ENCODE results near the gene AGER.

The AGER gene

DNA sequence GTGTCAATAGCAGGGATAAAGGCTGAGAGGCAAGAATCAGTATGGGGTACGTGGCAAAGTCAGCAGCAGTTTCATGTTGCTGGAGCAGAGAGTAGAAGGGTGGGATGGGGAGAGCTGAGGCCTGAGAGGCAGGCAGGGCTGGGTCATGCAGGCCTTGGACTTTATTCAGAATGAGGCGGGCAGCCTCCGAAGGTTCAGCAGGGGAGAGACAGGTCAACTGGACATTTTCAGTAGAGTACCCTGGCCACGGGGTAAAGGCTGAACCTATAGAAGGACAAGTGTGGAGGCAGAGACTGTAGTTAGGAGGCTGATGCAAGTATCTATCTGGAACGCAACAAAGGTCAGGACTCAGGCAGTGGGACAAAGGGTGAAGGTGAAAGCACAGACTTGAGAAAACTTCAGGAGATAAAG is 26.1 kb upstream of the AGER start:
- TF ChIP-seq ZFX (IDR thresholded peaks at IDR 0.05) (no peak), CTCF (conservative IDR thresholded peaks at IDR 0.05) (no peak)
- no peak overlapping the region for H3K27ac ChIP-seq

DNA sequence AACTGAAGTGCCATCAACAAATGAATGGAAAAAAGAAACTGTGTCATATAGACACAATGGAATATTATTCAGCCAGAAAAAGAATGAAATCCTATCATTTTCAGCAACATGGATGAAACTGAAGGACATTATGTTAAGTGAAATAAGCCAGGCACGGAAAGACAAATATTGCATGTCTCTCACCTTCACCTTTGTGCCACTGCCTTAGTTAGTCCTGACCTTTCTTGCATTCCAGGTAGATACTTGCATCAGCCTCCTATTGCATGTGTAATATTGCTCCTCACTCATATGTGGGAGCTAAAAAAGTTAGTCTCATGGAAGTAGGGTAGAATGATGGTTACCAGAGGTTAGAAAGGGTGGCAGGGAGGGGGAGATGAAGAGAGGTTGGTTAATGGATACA is 24.9 kb upstream of the AGER start:
- no peak for TF ChIP-seq CTCF (conservative IDR thresholded peaks at IDR 0.05)
- no peak overlapping the region for H3K27ac ChIP-seq

GRCh38 chr6:32204268-32204715 is 20.2 kb upstream of the AGER start:
- TF ChIP-seq CTCF (conservative IDR thresholded peaks at IDR 0.05) = no peak
- TF ChIP-seq ZFX (IDR thresholded peaks at IDR 0.05) = no peak
- H3K27ac ChIP-seq = no peak overlapping the region

DNA sequence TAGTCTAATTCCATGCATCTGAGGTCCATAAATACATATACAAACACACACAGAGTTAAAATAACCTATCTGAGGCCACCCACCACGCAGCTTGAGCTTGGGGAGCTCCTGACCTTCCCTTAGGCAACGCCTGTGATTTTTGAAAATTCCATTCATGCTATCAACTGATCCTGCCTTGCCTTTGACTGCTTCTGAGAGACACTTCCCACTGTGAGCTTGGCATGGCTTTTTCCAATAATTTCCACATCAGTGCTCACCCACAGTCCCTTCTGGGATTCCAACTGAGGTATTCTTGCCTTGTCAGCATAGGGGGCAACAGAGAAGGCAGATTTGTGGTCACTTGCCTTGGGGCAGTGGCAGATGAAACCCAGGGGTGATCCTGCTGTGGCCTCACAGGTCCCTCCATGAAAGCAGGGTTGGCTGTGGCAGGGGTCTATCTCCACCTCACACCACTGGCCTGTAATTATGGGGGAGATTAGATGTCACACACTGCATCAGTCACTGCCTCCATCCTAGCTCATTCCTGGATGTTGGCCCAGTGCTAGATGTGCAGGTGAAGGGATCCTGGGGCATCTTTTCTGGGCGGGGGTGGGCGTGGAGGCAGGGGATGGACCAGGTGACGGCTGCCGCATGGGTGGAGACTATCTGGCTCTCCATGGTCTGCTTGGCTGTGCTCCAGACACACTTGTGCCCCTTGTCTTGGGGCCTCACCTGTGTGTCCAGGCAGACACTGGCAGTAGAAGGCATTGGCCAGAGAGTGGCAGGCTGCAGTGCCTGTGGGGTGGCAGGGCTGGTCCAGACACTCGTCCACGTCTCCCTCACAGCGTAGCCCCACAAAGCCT is 19.6 kb upstream of the AGER start:
- no peak overlapping the region for H3K27ac ChIP-seq
- no peak for TF ChIP-seq ZFX (IDR thresholded peaks at IDR 0.05)
- no peak for TF ChIP-seq CTCF (conservative IDR thresholded peaks at IDR 0.05)

- no peak overlapping the region for H3K27ac ChIP-seq
- TF ChIP-seq ZFX (IDR thresholded peaks at IDR 0.05) (no peak), CTCF (conservative IDR thresholded peaks at IDR 0.05) (no peak)
These were observed 18.1 kb upstream of the AGER start for GRCh38 chr6:32202186-32202585.

GRCh38 chr6:32200711-32201475 is 16.8 kb upstream of the AGER start:
- TF ChIP-seq ZFX (IDR thresholded peaks at IDR 0.05) (no peak), CTCF (conservative IDR thresholded peaks at IDR 0.05) (no peak)
- H3K27ac ChIP-seq = no peak overlapping the region

DNA sequence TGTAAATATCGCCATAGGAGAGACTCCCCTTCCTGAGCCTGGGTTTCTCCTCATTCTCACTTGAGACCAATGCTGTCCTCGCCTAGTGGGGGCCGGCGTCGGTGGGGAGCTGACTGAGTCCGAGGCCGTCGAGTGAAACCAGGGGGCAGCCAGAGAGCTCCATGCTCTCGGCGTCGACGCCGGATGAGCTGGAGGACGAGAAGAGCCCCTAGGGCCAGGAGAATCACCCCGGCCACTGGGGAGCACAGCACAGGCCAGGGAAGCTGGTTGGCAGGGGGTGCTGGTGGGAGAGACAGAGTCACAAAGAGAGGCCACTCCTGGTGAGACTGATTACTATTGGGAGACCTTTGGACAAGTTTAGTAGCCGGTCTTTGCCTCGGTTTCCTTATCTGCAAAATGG is 14.8 kb upstream of the AGER start:
- no peak for TF ChIP-seq CTCF (conservative IDR thresholded peaks at IDR 0.05)
- TF ChIP-seq ZFX (IDR thresholded peaks at IDR 0.05) = no peak

More for the DNA sequence above, 14.8 kb upstream of the AGER start:
- no peak overlapping the region for H3K27ac ChIP-seq
